Subcutaneous abdominal adipose tissue (tissue), 5 donors: ENCODE data around the gene NRDC.

Experiments
- H3K27ac ChIP-seq: one replicate; pipeline ENCODE4 v1.7.0; 2013; ENCODE audit warnings: low read depth, mild to moderate bottlenecking, inconsistent platforms, low read length, moderate library complexity
- H3K27me3 ChIP-seq, 5 donors: one replicate each; pipeline ENCODE4 v1.7.0; 2013; ENCODE audit warnings: low read length in 5 of 5, inconsistent platforms in 1 of 5; ENCODE audit not compliant: control insufficient read depth in 5 of 5, insufficient read depth in 4 of 5
- H3K36me3 ChIP-seq, 5 donors: one replicate each; pipeline ENCODE4 v1.7.0; 2013; ENCODE audit warnings: low read length in 5 of 5; ENCODE audit not compliant: control insufficient read depth in 5 of 5, insufficient read depth in 5 of 5
- H3K4me1 ChIP-seq, 5 donors: one replicate each; pipeline ENCODE4 v1.7.0; 2013; ENCODE audit warnings: low read length in 5 of 5, mild to moderate bottlenecking in 3 of 5, moderate library complexity in 1 of 5; ENCODE audit not compliant: control insufficient read depth in 5 of 5, insufficient read depth in 5 of 5
- H3K4me3 ChIP-seq, 5 donors: one replicate each; pipeline ENCODE4 v1.7.0; 2013; ENCODE audit warnings: low read length in 5 of 5, low read depth in 1 of 5
- H3K9ac ChIP-seq, 5 donors: one replicate each; pipeline ENCODE4 v1.7.0; 2013; ENCODE audit warnings: low read length in 5 of 5, mild to moderate bottlenecking in 4 of 5, moderate library complexity in 3 of 5
- H3K9me3 ChIP-seq, 5 donors: one replicate each; pipeline ENCODE4 v1.7.0; 2013; ENCODE audit warnings: low read length in 5 of 5; ENCODE audit not compliant: control insufficient read depth in 5 of 5
- donor health status: healthy.
- donor health status: healthy.
- donor health status: healthy.
- donor health status: healthy.
- donor health status: healthy.

Gene NRDC

GRCh38 chr1:51878616-51879336, at the start of gene NRDC:
NRDC (minus strand) TSS chr1:51878727; CDS start chr1:51878615, 112 bp downstream.
- Histone ChIP-seq H3K27ac (peak within 1 kb of the TSS; percentile 98), H3K4me3 (peak within 1 kb of the TSS; percentile 90 to 100 (median 99)), H3K9me3 (no peaks in the 10 kb centered on the region), H3K4me1 (peaks cover 0 to 42% (median 37%) of the 10 kb centered on the region in 5 donors), H3K27me3 (peaks cover 0 to 8% (median 3%) of the 10 kb centered on the region in 5 donors), H3K9ac (peak within 1 kb of the TSS; percentile 92 to 100 (median 99)), H3K36me3 (peaks cover 0 to 2% (median 0%) of the 10 kb centered on the region in 5 donors)

- Histone ChIP-seq H3K27me3 (peaks cover 0 to 11% (median 4%) of the 10 kb centered on the region in 5 donors), H3K36me3 (no peaks in the 10 kb centered on the region), H3K4me3 (no peak overlapping the region), H3K27ac (no peak overlapping the region), H3K9ac (no peak overlapping the region), H3K9me3 (no peaks in the 10 kb centered on the region), H3K4me1 (no peaks in the 10 kb centered on the region)
Observed at GRCh38 chr1:51927029-51927428, 48.5 kb upstream of the NRDC start.

GRCh38 chr1:51926171-51926812, 47.8 kb upstream of the NRDC start:
- no peaks in the 10 kb centered on the region for H3K4me1 ChIP-seq
- H3K9ac ChIP-seq, result no peak overlapping the region
- H3K4me3 ChIP-seq, result no peak overlapping the region
- H3K9me3 ChIP-seq, result no peaks in the 10 kb centered on the region
- H3K27ac ChIP-seq, result no peak overlapping the region
- H3K27me3 ChIP-seq, result peaks cover 0 to 13% (median 4%) of the 10 kb centered on the region in 5 donors
- no peaks in the 10 kb centered on the region for H3K36me3 ChIP-seq

- Histone ChIP-seq H3K27me3 (peaks cover 0 to 16% (median 4%) of the 10 kb centered on the region in 5 donors), H3K9ac (no peak overlapping the region), H3K9me3 (no peaks in the 10 kb centered on the region), H3K36me3 (no peaks in the 10 kb centered on the region), H3K4me3 (no peak overlapping the region), H3K27ac (no peak overlapping the region), H3K4me1 (no peaks in the 10 kb centered on the region)
Observed at GRCh38 chr1:51924455-51924854, 45.9 kb upstream of the NRDC start.

- H3K4me1 ChIP-seq, result no peaks in the 10 kb centered on the region
- H3K27me3 ChIP-seq, result peaks cover 0 to 13% (median 5%) of the 10 kb centered on the region in 5 donors
- H3K9me3 ChIP-seq, result no peaks in the 10 kb centered on the region
- H3K4me3 ChIP-seq, result no peak overlapping the region
- H3K27ac ChIP-seq, result no peak overlapping the region
- no peaks in the 10 kb centered on the region for H3K36me3 ChIP-seq
- H3K9ac ChIP-seq, result no peak overlapping the region
Observed at GRCh38 chr1:51922040-51922439, 43.5 kb upstream of the NRDC start.

- H3K27me3 ChIP-seq, result peaks cover 0 to 13% (median 5%) of the 10 kb centered on the region in 5 donors
- no peak overlapping the region for H3K4me3 ChIP-seq
- peaks cover 0 to 10% (median 5%) of the 10 kb centered on the region in 5 donors for H3K4me1 ChIP-seq
- H3K27ac ChIP-seq, result no peak overlapping the region
- H3K9me3 ChIP-seq, result no peaks in the 10 kb centered on the region
- no peak overlapping the region for H3K9ac ChIP-seq
- H3K36me3 ChIP-seq, result no peaks in the 10 kb centered on the region
Observed at GRCh38 chr1:51920130-51920529, 41.6 kb upstream of the NRDC start.

GRCh38 chr1:51919684-51920083, 41.2 kb upstream of the NRDC start:
- Histone ChIP-seq H3K4me3 (no peak overlapping the region), H3K27ac (no peak overlapping the region), H3K9me3 (no peaks in the 10 kb centered on the region), H3K9ac (no peak overlapping the region), H3K27me3 (peaks cover 0 to 13% (median 5%) of the 10 kb centered on the region in 5 donors), H3K36me3 (no peaks in the 10 kb centered on the region), H3K4me1 (peaks cover 0 to 10% (median 5%) of the 10 kb centered on the region in 5 donors)

GRCh38 chr1:51916587-51917405, 38.3 kb upstream of the NRDC start:
- Histone ChIP-seq H3K36me3 (no peaks in the 10 kb centered on the region), H3K9ac (no peak overlapping the region), H3K4me1 (peaks cover 0 to 10% (median 5%) of the 10 kb centered on the region in 5 donors), H3K27me3 (peaks cover 0 to 11% (median 5%) of the 10 kb centered on the region in 5 donors), H3K9me3 (no peaks in the 10 kb centered on the region), H3K4me3 (no peak overlapping the region), H3K27ac (peak overlapping the region; percentile 4)

- peaks cover 0 to 10% (median 5%) of the 10 kb centered on the region in 5 donors for H3K4me1 ChIP-seq
- H3K4me3 ChIP-seq, result no peak overlapping the region
- peak overlapping the region; percentile 4 for H3K27ac ChIP-seq
- H3K27me3 ChIP-seq, result peaks cover 0 to 6% (median 5%) of the 10 kb centered on the region in 5 donors
- H3K9me3 ChIP-seq, result no peaks in the 10 kb centered on the region
- H3K9ac ChIP-seq, result no peak overlapping the region
- H3K36me3 ChIP-seq, result no peaks in the 10 kb centered on the region
Observed at GRCh38 chr1:51915951-51916350, 37.4 kb upstream of the NRDC start.
